HG03060 (cell line): Measurements from ENCODE around the gene GHR.

Experiments
- ATAC-seq: cut with Tn5 transposase; IDR thresholded peaks from one replicate; pipeline ENCODE4 v1.9.1; 2021; ENCODE audit warnings: low read depth, moderate number of reproducible peaks; ENCODE audit not compliant: unreplicated experiment

Gene GHR

DNA sequence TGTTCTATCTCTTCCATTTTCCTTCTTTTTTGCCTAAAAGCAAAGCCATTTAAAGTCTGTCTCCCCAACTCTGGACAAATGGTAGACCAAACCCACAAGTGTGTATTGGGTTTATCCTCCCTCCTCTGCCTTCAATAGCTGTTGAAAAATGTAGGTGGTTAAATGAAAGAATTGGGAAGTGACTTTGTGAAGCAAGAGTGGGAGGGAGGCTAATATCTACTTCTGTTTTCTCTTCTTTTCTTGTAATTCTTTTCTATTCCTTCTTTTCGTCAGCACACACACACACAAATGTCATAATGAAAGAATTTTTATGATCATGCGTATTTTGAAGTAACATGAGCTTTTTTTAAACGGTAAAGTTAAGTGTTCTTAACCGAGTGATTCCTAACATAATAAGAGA is 337.2 kb downstream of the GHR start:
- ATAC-seq, result no peak

GRCh38 chr5:42761791-42762190 is 338.6 kb downstream of the GHR start:
- ATAC-seq, result no peak

- no peak for ATAC-seq
Observed at GRCh38 chr5:42767491-42768105, 344.4 kb downstream of the GHR start.

DNA sequence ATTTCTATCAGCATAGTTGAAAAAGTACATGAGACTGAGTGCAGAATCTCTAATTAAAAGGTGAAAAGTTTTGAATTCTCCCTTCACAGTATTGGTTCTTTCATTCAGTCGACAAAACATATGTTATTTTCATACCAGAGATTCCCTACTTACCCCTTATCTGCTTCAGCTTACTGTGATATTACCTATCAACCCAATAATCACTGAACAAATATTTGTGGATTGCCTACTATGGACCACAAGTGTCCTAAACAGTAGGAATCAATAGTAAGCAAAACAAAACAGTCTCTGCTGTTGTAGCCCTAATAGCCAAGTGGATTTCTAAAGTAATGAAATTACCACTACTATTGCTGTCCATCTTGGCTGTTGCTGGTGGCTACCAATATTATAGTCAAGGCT is 344.9 kb downstream of the GHR start:
- no peak for ATAC-seq

GRCh38 chr5:42770003-42770402 is 346.8 kb downstream of the GHR start:
- no peak for ATAC-seq
